ENCODE results near the gene MLIP.

The MLIP gene

GRCh38 chr6:54085047-54085446, 26.2 kb upstream of the MLIP start:
- no peak overlapping the region for H3K4me3 ChIP-seq (ENCODE audit: low read length)
- no peak for TF ChIP-seq ZNF274 (IDR thresholded peaks at IDR 0.05; ENCODE audit: low read depth, low read length)

DNA sequence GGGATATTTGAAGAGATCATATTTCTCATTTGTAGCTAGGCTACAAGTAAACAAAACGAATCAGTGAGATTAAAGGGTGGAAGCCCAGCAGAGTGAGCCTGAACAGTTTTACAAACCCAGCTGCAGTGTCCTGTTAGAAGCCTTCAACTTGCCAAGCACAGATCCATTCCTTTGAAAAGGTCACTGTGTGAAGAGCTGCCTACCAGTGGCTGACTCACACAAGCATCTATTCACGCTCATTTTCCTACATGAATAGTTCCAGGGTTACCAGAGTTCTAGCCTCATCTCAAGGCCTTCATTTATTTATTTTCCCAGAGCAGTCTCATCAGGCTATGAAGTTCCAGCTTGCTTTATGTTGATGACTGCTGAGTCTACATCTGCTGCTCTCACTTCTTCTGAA, 25.7 kb upstream of the MLIP start:
- no peak for TF ChIP-seq ZNF274 (IDR thresholded peaks at IDR 0.05; ENCODE audit: low read depth, low read length)
- H3K4me3 ChIP-seq (ENCODE audit: low read length): no peak overlapping the region

- no peak overlapping the region for H3K4me3 ChIP-seq (ENCODE audit: low read length)
Observed at GRCh38 chr6:54086439-54086838, 24.8 kb upstream of the MLIP start.

GRCh38 chr6:54087721-54088120, 23.5 kb upstream of the MLIP start:
- no peak overlapping the region for H3K4me3 ChIP-seq (ENCODE audit: low read length)
- TF ChIP-seq ZNF274 (IDR thresholded peaks at IDR 0.05; ENCODE audit: low read depth, low read length): no peak

More at GRCh38 chr6:54086439-54086838, 24.8 kb upstream of the MLIP start:
- TF ChIP-seq ZNF274 (IDR thresholded peaks at IDR 0.05; ENCODE audit: low read depth, low read length): no peak

DNA sequence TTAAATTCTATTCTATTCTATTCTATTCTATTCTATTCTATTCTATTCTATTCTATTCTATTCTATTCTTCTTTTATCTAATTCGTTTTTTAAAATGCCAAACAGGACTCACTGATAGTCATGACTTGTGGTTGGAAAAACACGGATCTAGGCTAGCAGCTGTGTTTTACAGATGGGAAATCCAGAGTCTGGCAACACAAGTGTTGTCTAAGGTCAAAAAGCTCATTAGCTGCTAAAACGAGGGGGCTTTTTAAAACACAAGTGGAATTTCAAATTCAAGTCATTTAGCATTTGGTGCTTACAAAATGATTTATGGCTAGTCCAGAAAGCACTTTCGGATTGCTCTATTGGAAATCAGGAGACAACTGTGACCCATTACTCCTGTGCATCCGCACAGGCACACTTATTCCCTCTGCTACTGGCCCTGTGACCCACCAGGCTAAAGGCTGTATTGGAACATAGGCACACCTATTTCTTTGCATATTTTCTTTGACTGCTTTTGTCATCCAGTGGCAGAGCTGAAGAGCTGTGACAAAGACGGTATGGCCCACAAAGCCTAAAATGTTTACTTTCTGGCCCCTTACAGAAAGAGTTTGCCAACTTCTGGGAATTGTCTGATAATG, 17.8 kb upstream of the MLIP start:
- TF ChIP-seq ZNF274 (IDR thresholded peaks at IDR 0.05; ENCODE audit: low read depth, low read length): no peak
- no peak overlapping the region for H3K4me3 ChIP-seq (ENCODE audit: low read length)

DNA sequence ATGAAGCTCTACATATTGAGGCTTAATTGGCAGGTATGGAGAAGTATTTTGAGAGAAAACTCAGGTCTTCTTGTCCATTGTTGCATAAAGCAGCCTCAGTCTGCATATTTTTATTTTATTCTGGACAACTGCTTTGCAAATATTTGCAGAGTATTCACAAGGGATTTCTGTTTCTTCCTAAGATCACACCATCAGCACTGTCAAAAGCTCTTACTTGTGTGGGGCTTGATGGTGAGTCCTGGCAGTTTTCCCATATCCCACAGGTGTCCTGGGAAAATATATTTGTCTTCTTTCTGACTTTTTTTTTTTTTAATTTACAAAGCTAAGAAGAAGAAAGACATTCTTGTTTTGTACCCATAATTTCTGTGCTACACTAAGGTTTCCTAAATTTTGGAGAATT, 16.9 kb upstream of the MLIP start:
- H3K4me3 ChIP-seq (ENCODE audit: low read length): no peak overlapping the region
- no peak for TF ChIP-seq ZNF274 (IDR thresholded peaks at IDR 0.05; ENCODE audit: low read depth, low read length)

GRCh38 chr6:54094786-54095185, 16.5 kb upstream of the MLIP start:
- TF ChIP-seq ZNF274 (IDR thresholded peaks at IDR 0.05; ENCODE audit: low read depth, low read length): no peak
- H3K4me3 ChIP-seq (ENCODE audit: low read length): no peak overlapping the region

- TF ChIP-seq ZNF274 (IDR thresholded peaks at IDR 0.05; ENCODE audit: low read depth, low read length): no peak
- no peak overlapping the region for H3K4me3 ChIP-seq (ENCODE audit: low read length)
Observed at GRCh38 chr6:54095723-54096122, 15.5 kb upstream of the MLIP start.

DNA sequence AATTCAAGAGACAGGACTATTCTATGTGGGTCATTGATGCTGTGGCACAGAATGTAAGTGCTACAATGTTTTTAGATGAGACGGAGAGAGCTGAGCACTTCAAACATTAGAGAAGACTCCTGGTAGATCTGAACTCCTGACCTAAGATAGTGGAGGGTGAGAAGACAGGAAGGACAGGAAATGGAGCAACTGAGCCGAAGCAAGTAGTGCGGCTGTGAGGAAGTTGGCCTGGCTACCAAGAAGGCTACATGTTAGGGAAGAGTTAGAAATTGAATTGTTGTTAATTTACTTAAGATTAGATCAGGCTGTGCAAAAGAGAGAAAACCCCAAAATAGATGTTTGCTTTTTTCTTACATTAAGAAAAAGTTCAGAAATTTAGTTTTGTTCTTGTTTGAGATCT, 14.4 kb upstream of the MLIP start:
- TF ChIP-seq ZNF274 (IDR thresholded peaks at IDR 0.05; ENCODE audit: low read depth, low read length): no peak
- no peak overlapping the region for H3K4me3 ChIP-seq (ENCODE audit: low read length)

DNA sequence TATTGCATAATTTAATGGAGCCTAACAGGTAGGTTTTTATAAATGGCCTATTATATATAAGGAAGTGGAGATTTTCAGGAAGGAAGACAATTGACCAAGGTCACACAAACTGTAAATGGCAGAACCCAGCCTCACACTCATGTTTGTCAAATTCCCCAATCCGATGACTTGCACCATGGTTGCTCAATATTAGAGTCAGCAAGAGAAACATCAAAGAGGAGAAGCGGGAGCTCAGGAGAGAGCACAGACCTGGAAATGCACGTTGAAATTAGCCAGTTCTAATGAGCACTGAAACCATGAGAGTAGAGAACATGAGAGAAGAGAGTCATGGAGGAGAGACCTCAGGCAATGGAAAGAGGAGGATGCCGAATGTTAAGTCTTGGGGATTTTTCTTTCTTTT, 13.5 kb upstream of the MLIP start:
- H3K4me3 ChIP-seq (ENCODE audit: low read length): no peak overlapping the region
- no peak for TF ChIP-seq ZNF274 (IDR thresholded peaks at IDR 0.05; ENCODE audit: low read depth, low read length)

DNA sequence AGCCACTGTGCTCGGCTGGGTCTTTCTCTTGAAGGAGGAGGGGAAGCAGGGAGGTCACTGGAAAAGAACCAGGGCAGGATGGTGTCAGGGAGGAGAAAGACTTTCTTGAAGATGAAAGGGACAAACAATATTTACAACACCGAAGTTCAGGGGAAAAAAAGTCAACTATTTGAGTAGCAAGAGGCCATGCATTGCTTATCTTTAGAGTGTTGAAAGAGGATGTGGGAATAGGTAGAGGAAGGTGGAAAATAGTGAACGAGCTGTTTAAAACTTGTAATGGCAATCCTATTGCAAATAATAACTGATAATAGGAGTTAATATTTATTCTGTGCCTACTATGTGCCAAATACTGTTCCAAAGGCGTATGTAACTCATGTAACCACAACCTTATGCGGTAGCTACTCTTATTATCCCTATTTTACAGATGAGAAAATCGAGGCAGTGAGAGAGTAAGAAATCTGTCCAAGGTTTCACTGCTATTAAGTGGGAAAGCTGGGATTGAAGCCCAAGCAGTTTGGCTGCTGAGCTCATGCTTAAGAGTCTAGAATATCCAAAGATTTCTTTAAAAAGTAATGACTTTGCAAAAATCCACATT, 12.7 kb upstream of the MLIP start:
- no peak overlapping the region for H3K4me3 ChIP-seq (ENCODE audit: low read length)
- no peak for TF ChIP-seq ZNF274 (IDR thresholded peaks at IDR 0.05; ENCODE audit: low read depth, low read length)

DNA sequence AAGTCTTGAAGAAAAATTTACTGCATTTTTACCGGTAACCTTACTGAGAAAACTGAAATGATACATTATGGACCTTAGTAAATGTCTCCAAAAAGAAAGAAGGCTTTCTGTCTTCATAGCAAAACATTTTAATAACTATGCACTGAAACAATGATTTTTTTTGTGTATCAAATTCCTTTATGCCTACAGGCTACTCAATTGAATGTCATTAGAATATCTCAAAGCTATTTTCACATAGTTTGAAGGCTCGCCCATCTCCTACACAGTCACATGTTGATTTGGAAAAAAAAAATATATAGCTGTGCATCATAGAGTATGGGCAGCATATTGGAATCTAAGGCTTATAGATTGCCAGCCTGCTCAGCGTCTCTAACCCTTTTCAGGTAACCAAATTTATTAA, 12.0 kb upstream of the MLIP start:
- no peak overlapping the region for H3K4me3 ChIP-seq (ENCODE audit: low read length)
- no peak for TF ChIP-seq ZNF274 (IDR thresholded peaks at IDR 0.05; ENCODE audit: low read depth, low read length)

- H3K4me3 ChIP-seq (ENCODE audit: low read length): no peak overlapping the region
- TF ChIP-seq ZNF274 (IDR thresholded peaks at IDR 0.05; ENCODE audit: low read depth, low read length): no peak
Observed at GRCh38 chr6:54100411-54101006, 10.7 kb upstream of the MLIP start.

GRCh38 chr6:54102238-54102637, 9.0 kb upstream of the MLIP start:
- TF ChIP-seq ZNF274 (IDR thresholded peaks at IDR 0.05; ENCODE audit: low read depth, low read length): no peak
- no peak overlapping the region for H3K4me3 ChIP-seq (ENCODE audit: low read length)

- H3K4me3 ChIP-seq (ENCODE audit: low read length): no peak overlapping the region
- TF ChIP-seq ZNF274 (IDR thresholded peaks at IDR 0.05; ENCODE audit: low read depth, low read length): no peak
Observed at GRCh38 chr6:54103497-54103896, 7.7 kb upstream of the MLIP start.

Data from GM08714 (cell line).